ENCODE measurements around the gene GALC. TPM values are rescaled to one million over a fixed set of nuclear protein-coding genes. Genes with fewer than 3 reads are reported as not detected.

The GALC gene
- total and polyA plus RNA-seq, 10 donors: 3.8 to 61.7 (median 35.9) TPM

GRCh38 chr14:87916886-87917275 is 76.1 kb downstream of the GALC start:
- WGBS, 5 donors: 90 to 97% (median 94%) methylated on average over 3 to 6 of the region's 6 CpGs

GRCh38 chr14:87916103-87916885 is 76.7 kb downstream of the GALC start:
- H3K36me3 ChIP-seq: no peaks in the 10 kb centered on the region
- WGBS, 5 donors: 84 to 95% (median 91%) methylated on average over 24 to 31 of the region's 31 CpGs
- no peaks in the 10 kb centered on the region for H3K4me1 ChIP-seq
- peaks cover 0 to 53% (median 20%) of the 10 kb centered on the region in 8 donors for H3K9me3 ChIP-seq
- no peak overlapping the region for H3K4me3 ChIP-seq
- intact Hi-C loops (cut with DNase I; ENCODE audit: low total_unique reads): no loop called here
- no peak for DNase-seq
- TF ChIP-seq CTCF (IDR thresholded peaks at IDR 0.05 in 8 of 11, conservative IDR thresholded peaks at IDR 0.05 in 3 of 11) (no peak), POLR2AphosphoS5 (IDR thresholded peaks at IDR 0.05) (no peak), POLR2A (IDR thresholded peaks at IDR 0.05) (no peak)
- H3K27me3 ChIP-seq (replicated peaks in 1 of 7): peaks cover 0 to 10% (median 0%) of the 10 kb centered on the region in 7 donors
- no peak overlapping the region for H3K27ac ChIP-seq

More at GRCh38 chr14:87916886-87917275, 76.1 kb downstream of the GALC start:
- no peak overlapping the region for H3K27ac ChIP-seq
- peaks cover 0 to 10% (median 0%) of the 10 kb centered on the region in 7 donors for H3K27me3 ChIP-seq (replicated peaks in 1 of 7)
- intact Hi-C loops (cut with DNase I; ENCODE audit: low total_unique reads): no loop called here
- TF ChIP-seq CTCF (IDR thresholded peaks at IDR 0.05 in 8 of 11, conservative IDR thresholded peaks at IDR 0.05 in 3 of 11): no peak
- TF ChIP-seq POLR2A (IDR thresholded peaks at IDR 0.05): no peak
- TF ChIP-seq POLR2AphosphoS5 (IDR thresholded peaks at IDR 0.05): no peak
- H3K36me3 ChIP-seq: no peaks in the 10 kb centered on the region
- H3K4me1 ChIP-seq: no peaks in the 10 kb centered on the region
- DNase-seq: no peak
- H3K9me3 ChIP-seq: peaks cover 0 to 47% (median 18%) of the 10 kb centered on the region in 8 donors
- H3K4me3 ChIP-seq: no peak overlapping the region

GRCh38 chr14:87908550-87908949 is 84.4 kb downstream of the GALC start:
- H3K27me3 ChIP-seq (replicated peaks in 1 of 7): peaks cover 0 to 11% (median 0%) of the 10 kb centered on the region in 7 donors
- DNase-seq: no peak
- no peak for TF ChIP-seq POLR2AphosphoS5 (IDR thresholded peaks at IDR 0.05)
- TF ChIP-seq CTCF (IDR thresholded peaks at IDR 0.05 in 8 of 11, conservative IDR thresholded peaks at IDR 0.05 in 3 of 11): no peak
- no peak for TF ChIP-seq POLR2A (IDR thresholded peaks at IDR 0.05)
- intact Hi-C loops (cut with DNase I; ENCODE audit: low total_unique reads): no loop called here
- no peaks in the 10 kb centered on the region for H3K36me3 ChIP-seq
- WGBS, 5 donors: 41 to 49% (median 47%) methylated on average over 5 of the region's 5 CpGs
- H3K4me1 ChIP-seq: no peaks in the 10 kb centered on the region
- H3K9me3 ChIP-seq: peaks cover 0 to 38% (median 16%) of the 10 kb centered on the region in 8 donors
- H3K27ac ChIP-seq: no peak overlapping the region
- H3K4me3 ChIP-seq: no peak overlapping the region

- H3K27me3 ChIP-seq (replicated peaks in 1 of 7): peaks cover 0 to 39% (median 3%) of the 10 kb centered on the region in 7 donors
- TF ChIP-seq POLR2A (IDR thresholded peaks at IDR 0.05): no peak
- intact Hi-C loops (cut with DNase I; ENCODE audit: low total_unique reads): no loop called here
These were observed 91.3 kb downstream of the GALC start for GRCh38 chr14:87901652-87902051.

More at GRCh38 chr14:87901652-87902051, 91.3 kb downstream of the GALC start:
- H3K27ac ChIP-seq: no peak overlapping the region
- H3K36me3 ChIP-seq: no peaks in the 10 kb centered on the region
- no peaks in the 10 kb centered on the region for H3K4me1 ChIP-seq
- H3K4me3 ChIP-seq: no peak overlapping the region
- no peak for DNase-seq
- no peaks in the 10 kb centered on the region for H3K9me3 ChIP-seq
